Measurements from ENCODE around the gene NFIB. TPM values are rescaled to one million over a fixed set of nuclear protein-coding genes. Genes with fewer than 3 reads are reported as not detected.

The NFIB gene
- total and polyA plus RNA-seq, 8 donors = 88.8 to 144 (median 127) TPM

GRCh38 chr9:14303521-14303920 lies 10.4 kb downstream of the NFIB start:
- Histone ChIP-seq H3K27ac (no peak overlapping the region), H3K4me3 (no peak overlapping the region), H3K27me3 (no peaks in the 10 kb centered on the region), H3K4me1 (peaks cover 11 to 19% of the 10 kb centered on the region in 2 donors), H3K36me3 (no peaks in the 10 kb centered on the region), H3K9me3 (no peaks in the 10 kb centered on the region)
- DNase-seq (no peak), ATAC-seq (no peak)
- TF ChIP-seq, protein P1, sequence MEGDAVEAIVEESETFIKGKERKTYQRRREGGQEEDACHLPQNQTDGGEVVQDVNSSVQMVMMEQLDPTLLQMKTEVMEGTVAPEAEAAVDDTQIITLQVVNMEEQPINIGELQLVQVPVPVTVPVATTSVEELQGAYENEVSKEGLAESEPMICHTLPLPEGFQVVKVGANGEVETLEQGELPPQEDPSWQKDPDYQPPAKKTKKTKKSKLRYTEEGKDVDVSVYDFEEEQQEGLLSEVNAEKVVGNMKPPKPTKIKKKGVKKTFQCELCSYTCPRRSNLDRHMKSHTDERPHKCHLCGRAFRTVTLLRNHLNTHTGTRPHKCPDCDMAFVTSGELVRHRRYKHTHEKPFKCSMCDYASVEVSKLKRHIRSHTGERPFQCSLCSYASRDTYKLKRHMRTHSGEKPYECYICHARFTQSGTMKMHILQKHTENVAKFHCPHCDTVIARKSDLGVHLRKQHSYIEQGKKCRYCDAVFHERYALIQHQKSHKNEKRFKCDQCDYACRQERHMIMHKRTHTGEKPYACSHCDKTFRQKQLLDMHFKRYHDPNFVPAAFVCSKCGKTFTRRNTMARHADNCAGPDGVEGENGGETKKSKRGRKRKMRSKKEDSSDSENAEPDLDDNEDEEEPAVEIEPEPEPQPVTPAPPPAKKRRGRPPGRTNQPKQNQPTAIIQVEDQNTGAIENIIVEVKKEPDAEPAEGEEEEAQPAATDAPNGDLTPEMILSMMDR (IDR thresholded peaks at IDR 0.05) = no peak
- intact Hi-C loops (cut with DNase I) = loop anchor here in 1 of 2 donors (10.0 kb wide), 1 partner anchor 199 kb away; no protein-coding TSS in a partner anchor

DNA sequence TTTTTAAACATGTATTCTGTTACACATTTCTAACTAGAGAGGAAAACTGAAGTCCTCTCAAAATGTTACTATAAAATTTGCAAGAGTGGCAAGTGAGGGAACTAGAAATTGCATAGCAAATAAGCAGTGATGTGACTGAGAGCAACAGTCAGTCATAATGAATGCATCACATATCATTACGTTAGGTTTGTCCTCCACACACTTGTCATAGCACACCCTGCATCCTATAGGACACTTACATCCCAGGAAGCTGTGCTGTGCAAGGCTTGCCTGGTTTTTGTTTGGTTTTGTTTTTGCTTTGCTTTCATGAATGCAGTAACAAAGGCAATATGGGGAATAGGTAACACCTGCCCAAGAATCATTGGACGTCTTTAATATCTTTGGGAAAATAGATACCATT lies 10.8 kb downstream of the NFIB start:
- ATAC-seq (no peak), DNase-seq (no peak)
- Histone ChIP-seq H3K36me3 (no peaks in the 10 kb centered on the region), H3K4me3 (no peak overlapping the region), H3K27me3 (no peaks in the 10 kb centered on the region), H3K27ac (no peak overlapping the region), H3K9me3 (no peaks in the 10 kb centered on the region), H3K4me1 (peaks cover 11 to 19% of the 10 kb centered on the region in 2 donors)
- TF ChIP-seq, protein P1 (IDR thresholded peaks at IDR 0.05) = no peak
- intact Hi-C loops (cut with DNase I) = loop anchor here in 1 of 2 donors (10.0 kb wide), 1 partner anchor 198 kb away; no protein-coding TSS in a partner anchor

- Histone ChIP-seq H3K27ac (peak overlapping the region in 1 of 2 donors; percentile 40), H3K4me3 (no peak overlapping the region), H3K36me3 (no peaks in the 10 kb centered on the region), H3K9me3 (no peaks in the 10 kb centered on the region), H3K27me3 (no peaks in the 10 kb centered on the region), H3K4me1 (peaks cover 11 to 19% of the 10 kb centered on the region in 2 donors)
- peak in 1 of 4 donors; percentile 16 for DNase-seq
- ATAC-seq = peak; percentile 35
- intact Hi-C loops (cut with DNase I) = loop anchor here in 1 of 2 donors (10.0 kb wide), 1 partner anchor 198 kb away; no protein-coding TSS in a partner anchor
- TF ChIP-seq, protein P1 (IDR thresholded peaks at IDR 0.05) = no peak
Observed at GRCh38 chr9:14302405-14302804, 11.5 kb downstream of the NFIB start.

DNA sequence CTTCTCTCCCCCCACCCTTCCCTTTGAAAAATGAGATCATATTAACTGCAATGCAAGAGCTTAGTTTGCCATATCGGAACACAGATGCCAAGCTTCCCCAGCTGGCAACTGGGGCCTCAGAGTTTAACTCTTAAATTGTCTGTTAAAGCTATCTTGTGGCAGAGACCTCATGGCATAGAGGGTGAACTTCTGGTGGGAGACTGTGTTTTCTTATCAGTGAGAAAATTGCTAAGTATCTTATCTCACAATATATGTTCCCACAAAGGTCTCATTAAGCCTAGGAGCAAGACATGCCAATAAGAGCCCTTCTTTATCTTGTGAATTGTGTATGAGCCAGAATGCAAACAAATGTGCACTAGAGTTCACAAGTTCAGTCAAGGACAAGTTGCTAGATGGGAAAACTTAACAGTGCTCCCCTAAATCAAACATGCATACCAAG lies 12.3 kb downstream of the NFIB start:
- ATAC-seq (no peak), DNase-seq (no peak)
- TF ChIP-seq, protein P1 (IDR thresholded peaks at IDR 0.05) = no peak
- Histone ChIP-seq H3K9me3 (no peaks in the 10 kb centered on the region), H3K27ac (no peak overlapping the region), H3K4me1 (peaks cover 11 to 19% of the 10 kb centered on the region in 2 donors), H3K36me3 (no peaks in the 10 kb centered on the region), H3K27me3 (no peaks in the 10 kb centered on the region), H3K4me3 (no peak overlapping the region)
- intact Hi-C loops (cut with DNase I) = loop anchor here in 1 of 2 donors (10.0 kb wide), 1 partner anchor 197 kb away; no protein-coding TSS in a partner anchor

DNA sequence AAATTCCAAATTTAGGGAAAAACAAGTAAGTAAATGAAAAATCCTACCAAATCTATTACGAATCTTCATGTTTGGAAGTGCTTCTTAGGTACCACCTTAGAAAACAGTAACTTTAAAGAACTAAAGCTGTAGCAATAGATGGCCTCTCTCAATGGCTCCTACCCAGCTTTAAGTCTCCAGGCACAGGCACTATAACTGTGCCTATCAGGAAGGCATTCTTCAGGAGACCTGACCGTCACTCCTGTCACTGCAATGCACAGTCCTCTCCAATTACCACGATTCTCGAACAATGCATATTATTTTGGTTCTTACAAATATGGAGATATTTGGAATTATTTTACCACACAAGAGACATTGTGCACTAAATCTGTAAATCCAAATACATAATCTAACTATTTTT lies 12.9 kb downstream of the NFIB start:
- no peak overlapping the region for H3K4me3 ChIP-seq
- peaks cover 11 to 18% of the 10 kb centered on the region in 2 donors for H3K4me1 ChIP-seq
- ATAC-seq (no peak), DNase-seq (no peak)
- TF ChIP-seq, protein P1 (IDR thresholded peaks at IDR 0.05) = no peak
- H3K9me3 ChIP-seq = no peaks in the 10 kb centered on the region
- intact Hi-C loops (cut with DNase I) = loop anchor here in 1 of 2 donors (10.0 kb wide), 1 partner anchor 196 kb away; no protein-coding TSS in a partner anchor
- no peaks in the 10 kb centered on the region for H3K36me3 ChIP-seq
- no peak overlapping the region for H3K27ac ChIP-seq
- no peaks in the 10 kb centered on the region for H3K27me3 ChIP-seq
